IPS-11a (cell line): ENCODE data around the gene ZNF177.

Experiments
- H3K4me3 ChIP-seq: one replicate; pipeline ENCODE4 v1.5.1; 2013; ENCODE audit warnings: low read depth, low read length, control low read depth

Gene ZNF177

GRCh38 chr19:9427941-9428340 is 65.1 kb downstream of the ZNF177 start:
- no peak overlapping the region for H3K4me3 ChIP-seq

GRCh38 chr19:9430444-9430843 is 67.6 kb downstream of the ZNF177 start:
- H3K4me3 ChIP-seq: no peak overlapping the region

- no peak overlapping the region for H3K4me3 ChIP-seq
These were observed 68.7 kb downstream of the ZNF177 start for GRCh38 chr19:9431475-9431874.
